SW480 (cell line): ENCODE measurements around the gene DNAH10.
"Not testable (repeated sequence)": the region's sequence is repeated elsewhere in the genome, so short reads cannot be mapped to it uniquely, and the experiment has no call there.

Experiments
- DNase-seq: peaks from one replicate; pipeline ENCODE4 v3.0.0-alpha.2; 2016; ENCODE audit warnings: low spot score

DNAH10 gene

GRCh38 chr12:123748661-123749060 lies 13.4 kb upstream of the DNAH10 start:
- DNase-seq = no peak

GRCh38 chr12:123749355-123749754 lies 12.7 kb upstream of the DNAH10 start:
- DNase-seq = no peak

- no peak for DNase-seq
Measured at GRCh38 chr12:123750159-123750656, 11.9 kb upstream of the DNAH10 start.

GRCh38 chr12:123752046-123752445 lies 10.1 kb upstream of the DNAH10 start:
- DNase-seq = no peak

GRCh38 chr12:123754041-123754772 lies 7.9 kb upstream of the DNAH10 start:
- no peak for DNase-seq

GRCh38 chr12:123757561-123757960 lies 4.5 kb upstream of the DNAH10 start:
- DNase-seq = no peak

GRCh38 chr12:123760267-123760938 lies 1.7 kb upstream of the DNAH10 start:
- no peak for DNase-seq

- no peak for DNase-seq
Measured at GRCh38 chr12:123762715-123763052, 583 bp downstream of the DNAH10 start.

GRCh38 chr12:123763093-123763492 lies 992 bp downstream of the DNAH10 start:
- no peak for DNase-seq

- DNase-seq = no peak
Measured at GRCh38 chr12:123764109-123764508, 2.0 kb downstream of the DNAH10 start.

- DNase-seq = no peak
Measured at GRCh38 chr12:123765504-123766035, 3.5 kb downstream of the DNAH10 start.

GRCh38 chr12:123767613-123768012 lies 5.5 kb downstream of the DNAH10 start:
- DNase-seq = no peak

GRCh38 chr12:123771261-123771660 lies 9.2 kb downstream of the DNAH10 start:
- no peak for DNase-seq

- no peak for DNase-seq
Measured at GRCh38 chr12:123772074-123772473, 10.0 kb downstream of the DNAH10 start.

- DNase-seq = no peak
Measured at GRCh38 chr12:123773375-123773774, 11.3 kb downstream of the DNAH10 start.

GRCh38 chr12:123779551-123779950 lies 17.4 kb downstream of the DNAH10 start:
- DNase-seq = no peak

GRCh38 chr12:123782997-123783792 lies 21.1 kb downstream of the DNAH10 start:
- DNase-seq = no peak

GRCh38 chr12:123787466-123787865 lies 25.4 kb downstream of the DNAH10 start:
- DNase-seq = no peak

- DNase-seq = no peak
Measured at GRCh38 chr12:123788541-123788940, 26.4 kb downstream of the DNAH10 start.

GRCh38 chr12:123789422-123789821 lies 27.3 kb downstream of the DNAH10 start:
- DNase-seq = not testable (repeated sequence)

GRCh38 chr12:123790905-123791467 lies 28.9 kb downstream of the DNAH10 start:
- no peak for DNase-seq

- DNase-seq = no peak
Measured at GRCh38 chr12:123794027-123794426, 31.9 kb downstream of the DNAH10 start.
